Keratinocyte (primary cell): ENCODE measurements around the gene KRT73. TPM values are rescaled to one million over a fixed set of nuclear protein-coding genes. Genes with fewer than 3 reads are reported as not detected.

ENCODE experiments used
- DNase-seq: peaks from one replicate; pipeline ENCODE4 v3.0.0-alpha.2; 2011; ENCODE audit warnings: low read depth, missing footprints, low spot score
- FAIRE-seq: peaks from 2 replicates; lab custom pipeline; 2011; peaks lifted over from hg19 to GRCh38; lab: Jason Lieb, UNC
- H2AFZ ChIP-seq: 2 replicates; pipeline ENCODE4 v1.6.0; 2012; ENCODE audit warnings: low read length, control low read depth, inconsistent platforms; ENCODE audit not compliant: control insufficient read depth
- H3K27ac ChIP-seq: 2 replicates; pipeline ENCODE4 v1.5.1; 2011; ENCODE audit warnings: low read length; ENCODE audit not compliant: control insufficient read depth, insufficient read depth
- H3K27me3 ChIP-seq: 3 replicates; pipeline ENCODE4 v1.6.0; 2011; ENCODE audit warnings: low read length; ENCODE audit not compliant: control insufficient read depth, insufficient read depth; ENCODE audit errors: extremely low read depth
- H3K36me3 ChIP-seq, 2 experiments: 2 replicates in 1 of 2; 3 replicates in 1 of 2; pipeline ENCODE4 v1.5.1; 2011; ENCODE audit warnings: low read length in 2 of 2, mild to moderate bottlenecking in 1 of 2; ENCODE audit not compliant: control insufficient read depth in 2 of 2, insufficient read depth in 2 of 2; ENCODE audit errors: extremely low read depth in 1 of 2
- H3K4me1 ChIP-seq: 3 replicates; pipeline ENCODE4 v1.5.1; 2011; ENCODE audit warnings: low read length; ENCODE audit not compliant: control insufficient read depth, insufficient read depth; ENCODE audit errors: extremely low read depth
- H3K4me2 ChIP-seq: 3 replicates; pipeline ENCODE4 v1.6.0; 2011; ENCODE audit warnings: low read depth, low read length; ENCODE audit not compliant: control insufficient read depth, insufficient read depth; ENCODE audit errors: extremely low read depth
- H3K4me3 ChIP-seq, 3 experiments: fragments of 200-600 bp in 1 of 3; sonication (generic) in 1 of 3; 2 replicates in 2 of 3; 3 replicates in 1 of 3; pipeline ENCODE4 v1.5.1; 2011 to 2016; ENCODE audit warnings: low read length in 3 of 3, mild to moderate bottlenecking in 3 of 3, control low read depth in 2 of 3, inconsistent platforms in 1 of 3, low read depth in 1 of 3, mixed read lengths in 1 of 3, mixed run types in 1 of 3, moderate library complexity in 1 of 3; ENCODE audit not compliant: control insufficient read depth in 2 of 3, insufficient read depth in 2 of 3; ENCODE audit errors: extremely low read depth in 1 of 3
- H3K79me2 ChIP-seq: 2 replicates; pipeline ENCODE4 v1.6.0; 2012; ENCODE audit warnings: low read length; ENCODE audit not compliant: control insufficient read depth, insufficient read depth
- H3K9ac ChIP-seq: 3 replicates; pipeline ENCODE4 v1.6.0; 2011; ENCODE audit warnings: low read length; ENCODE audit not compliant: control insufficient read depth, insufficient read depth; ENCODE audit errors: extremely low read depth
- H3K9me1 ChIP-seq: 3 replicates; pipeline ENCODE4 v1.6.0; 2011; ENCODE audit warnings: low read length; ENCODE audit not compliant: control insufficient read depth, insufficient read depth; ENCODE audit errors: extremely low read depth
- H3K9me3 ChIP-seq: 2 replicates; pipeline ENCODE4 v1.5.1; 2012; ENCODE audit warnings: low read depth, low read length; ENCODE audit not compliant: control insufficient read depth
- H4K20me1 ChIP-seq: 3 replicates; pipeline ENCODE4 v1.6.0; 2011; ENCODE audit warnings: low read length; ENCODE audit not compliant: control insufficient read depth, insufficient read depth; ENCODE audit errors: extremely low read depth
- CTCF ChIP-seq, 3 experiments: IDR thresholded peaks in 1 of 3; conservative IDR thresholded peaks in 1 of 3; optimal IDR thresholded peaks in 1 of 3; 2 replicates in 2 of 3; 3 replicates in 1 of 3; pipeline versions ENCODE3 to v1.5.1; 2011; ENCODE audit warnings: low read length in 3 of 3, mild to moderate bottlenecking in 3 of 3, moderate library complexity in 2 of 3, control low read depth in 1 of 3, inconsistent platforms in 1 of 3; ENCODE audit not compliant: insufficient read depth in 2 of 3; ENCODE audit errors: extremely low read depth in 1 of 3
- EZH2 ChIP-seq: IDR thresholded peaks from one replicate; pipeline ENCODE4 v1.6.1; 2012; ENCODE audit warnings: inconsistent platforms, mild to moderate bottlenecking, low read length, moderate library complexity
- dilution Hi-C: fragments of 300-500 bp; cut with MboI; formaldehyde crosslinking; loops from one replicate; pipeline ENCODE4 v1.7.0; 2020; ENCODE audit warnings: low sequenced_read_pairs; ENCODE audit not compliant: extremely low pct_ligation_motif_present
- polyA plus RNA-seq, 5 experiments: library from polyadenylated mRNA; depleted of rRNA in 3 of 5; stranded (reverse) in 3 of 5; stranded (forward) in 1 of 5; unstranded in 1 of 5; fragments of >200 nt; gene quantifications; 1 replicate in 1 of 5; 2 replicates in 3 of 5; 3 replicates in 1 of 5; pipeline versions ENCODE4 v1.2.1 to v1.2.3, GENCODE V29; 2011 to 2012; ENCODE audit warnings: missing spikeins in 2 of 5, low read depth in 1 of 5, low replicate concordance in 1 of 5

KRT73 gene
- polyA plus RNA-seq, 1 donor (not counting 4 experiments of a cell fraction or from before 2014, with no cell fraction given) = 0.03 TPM

DNA sequence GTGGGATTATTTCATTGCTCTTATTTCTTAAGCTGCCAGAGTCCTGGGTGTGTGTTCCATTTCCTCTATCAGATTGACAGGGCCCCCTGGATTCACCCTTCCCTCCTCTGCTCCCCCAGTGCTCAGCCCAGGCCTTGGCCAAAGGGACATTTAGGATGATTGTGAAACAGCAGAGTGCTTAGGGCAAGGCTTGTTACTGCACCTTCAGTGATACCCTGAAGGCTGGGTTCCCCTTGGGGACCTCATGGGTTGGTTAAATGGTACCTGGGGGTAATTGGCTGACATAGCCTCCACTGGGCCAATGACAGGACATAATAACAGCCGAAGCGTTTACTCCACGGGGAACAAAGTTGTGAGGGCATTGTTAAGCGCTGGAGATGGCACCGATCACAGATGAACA is 15.8 kb downstream of the KRT73 start:
- Histone ChIP-seq H3K4me1 (no peaks in the 10 kb centered on the region), H3K9me3 (no peaks in the 10 kb centered on the region), H3K27me3 (peaks cover 44% of the 10 kb centered on the region), H3K4me3 (no peak overlapping the region), H3K36me3 (no peaks in the 10 kb centered on the region), H2AFZ (no peak overlapping the region), H3K9me1 (no peaks in the 10 kb centered on the region), H3K9ac (no peak overlapping the region), H3K27ac (no peak overlapping the region), H3K4me2 (no peak overlapping the region), H4K20me1 (no peaks in the 10 kb centered on the region), H3K79me2 (no peaks in the 10 kb centered on the region)
- FAIRE-seq (no peak), DNase-seq (no peak)
- TF ChIP-seq CTCF (optimal IDR thresholded peaks at IDR 0.05 in 1 of 3, IDR thresholded peaks at IDR 0.05 in 1 of 3, conservative IDR thresholded peaks at IDR 0.05 in 1 of 3; ENCODE audit: extremely low read depth in 1 of 3, insufficient read depth in 2 of 3, low read length in 3 of 3) = no peak
- TF ChIP-seq EZH2 = no peak
- dilution Hi-C loops = no loop called here

DNA sequence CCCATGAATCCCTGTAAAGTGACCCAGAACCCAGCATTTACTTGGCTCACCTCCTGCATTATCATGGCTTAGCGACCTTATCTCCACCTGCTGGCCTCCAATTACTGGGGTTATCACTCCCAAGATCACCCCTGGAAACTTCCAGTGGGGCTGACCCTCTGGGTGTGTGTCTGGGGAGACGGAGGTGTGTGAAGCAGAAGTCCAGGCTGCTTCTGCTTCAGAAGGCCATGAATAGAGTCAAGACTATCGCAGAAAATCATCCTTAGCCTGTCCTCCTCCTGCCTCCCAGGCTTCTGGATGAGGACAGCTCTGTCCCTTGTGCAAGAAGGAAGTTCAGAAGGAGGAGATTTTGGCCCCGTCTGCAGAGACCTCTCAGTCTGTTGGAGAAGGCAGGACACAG is 16.7 kb downstream of the KRT73 start:
- dilution Hi-C loops = no loop called here
- DNase-seq (no peak), FAIRE-seq (no peak)
- Histone ChIP-seq H3K27me3 (peaks cover 44% of the 10 kb centered on the region), H4K20me1 (no peaks in the 10 kb centered on the region), H3K79me2 (no peaks in the 10 kb centered on the region), H3K9me1 (no peaks in the 10 kb centered on the region), H3K9me3 (no peaks in the 10 kb centered on the region), H3K4me3 (no peak overlapping the region), H3K27ac (no peak overlapping the region), H3K4me1 (no peaks in the 10 kb centered on the region), H3K9ac (no peak overlapping the region), H3K4me2 (no peak overlapping the region), H2AFZ (no peak overlapping the region), H3K36me3 (no peaks in the 10 kb centered on the region)
- TF ChIP-seq CTCF (optimal IDR thresholded peaks at IDR 0.05 in 1 of 3, IDR thresholded peaks at IDR 0.05 in 1 of 3, conservative IDR thresholded peaks at IDR 0.05 in 1 of 3; ENCODE audit: extremely low read depth in 1 of 3, insufficient read depth in 2 of 3, low read length in 3 of 3) (no peak), EZH2 (no peak)
